HG03045 (cell line): ENCODE measurements around the gene MAMSTR.
"Not testable (repeated sequence)": the region's sequence is repeated elsewhere in the genome, so short reads cannot be mapped to it uniquely, and the experiment has no call there.

Experiments
- ATAC-seq: cut with Tn5 transposase; IDR thresholded peaks from one replicate; pipeline ENCODE4 v1.9.1; 2021; ENCODE audit warnings: mild to moderate bottlenecking, moderate library complexity; ENCODE audit not compliant: unreplicated experiment

Gene MAMSTR

DNA sequence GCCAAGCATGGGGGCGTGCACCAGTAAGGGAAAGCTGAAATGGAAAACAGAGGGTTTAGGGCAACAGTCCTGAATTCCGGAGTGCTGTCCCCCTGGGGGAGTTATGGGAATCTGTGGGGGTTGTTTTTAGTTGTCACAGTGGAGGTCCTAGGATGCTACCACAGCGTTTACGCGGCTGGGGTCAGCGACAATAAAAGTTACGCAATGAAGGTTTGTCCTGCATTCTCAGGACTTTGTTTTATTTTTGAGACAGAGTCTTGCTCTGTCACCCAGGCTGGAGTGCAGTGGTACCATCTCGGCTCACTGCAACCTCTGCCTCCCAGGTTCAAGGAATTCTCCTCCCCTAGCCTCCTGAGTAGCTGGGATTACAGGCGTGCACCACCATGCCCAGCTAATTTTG lies 25.9 kb downstream of the MAMSTR start:
- not testable (repeated sequence) for ATAC-seq

DNA sequence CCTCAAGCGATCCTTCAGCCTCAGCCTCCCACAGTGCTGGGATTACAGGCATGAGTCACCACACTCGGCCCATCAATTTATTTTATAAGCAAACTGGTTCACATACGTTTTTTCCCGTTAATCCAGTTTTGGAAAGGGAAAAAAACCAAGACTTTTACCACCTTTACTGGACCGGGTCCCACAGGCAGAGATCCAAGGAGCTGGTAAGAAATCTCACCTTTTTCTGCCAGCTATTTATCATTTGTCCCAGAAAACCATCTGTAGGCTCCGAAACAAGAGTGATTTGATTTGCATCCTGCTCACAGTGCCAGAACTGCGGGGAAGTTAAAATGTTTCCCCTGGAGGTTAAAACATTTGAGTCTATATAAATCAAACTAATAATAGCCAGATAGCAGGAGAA lies 30.1 kb downstream of the MAMSTR start:
- no peak for ATAC-seq

DNA sequence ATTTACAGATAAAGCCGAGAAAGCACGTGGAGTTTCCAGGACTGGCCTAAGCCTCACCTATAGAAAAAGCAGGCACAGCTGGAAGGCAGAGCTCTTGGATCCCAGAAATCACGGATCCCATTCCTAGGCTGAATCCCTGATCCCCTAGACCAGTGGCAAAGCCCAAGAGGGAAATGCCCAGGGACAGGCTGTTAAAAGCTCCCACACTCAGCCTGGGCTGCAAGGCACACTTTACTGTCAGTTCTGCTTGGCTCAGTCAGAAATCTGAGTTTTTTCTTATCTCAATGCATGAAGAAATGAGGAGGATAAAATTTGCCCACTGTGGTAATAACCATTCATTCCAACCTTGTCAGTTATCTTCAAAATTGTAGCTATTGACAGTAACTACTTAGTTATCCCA lies 31.7 kb downstream of the MAMSTR start:
- ATAC-seq, result no peak

DNA sequence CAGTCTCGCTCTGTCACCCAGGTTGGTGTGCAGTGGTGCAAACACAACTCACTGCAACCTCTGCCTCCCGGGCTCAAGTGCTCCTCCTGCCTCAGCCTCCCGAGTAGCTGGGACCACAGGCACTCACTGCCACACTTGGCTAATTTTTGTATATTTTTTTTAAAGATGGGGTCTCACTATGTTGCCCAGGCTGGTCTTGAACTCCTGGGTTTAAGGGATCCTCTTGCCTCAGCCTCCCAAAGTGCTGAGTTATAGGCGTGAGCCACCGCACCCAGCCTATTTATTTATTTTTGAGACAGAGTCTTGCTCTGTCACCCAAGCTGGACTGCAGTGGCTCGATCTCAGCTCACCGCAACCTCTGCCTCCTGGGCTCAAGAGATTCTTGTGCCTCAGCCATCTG lies 32.9 kb downstream of the MAMSTR start:
- not testable (repeated sequence) for ATAC-seq

DNA sequence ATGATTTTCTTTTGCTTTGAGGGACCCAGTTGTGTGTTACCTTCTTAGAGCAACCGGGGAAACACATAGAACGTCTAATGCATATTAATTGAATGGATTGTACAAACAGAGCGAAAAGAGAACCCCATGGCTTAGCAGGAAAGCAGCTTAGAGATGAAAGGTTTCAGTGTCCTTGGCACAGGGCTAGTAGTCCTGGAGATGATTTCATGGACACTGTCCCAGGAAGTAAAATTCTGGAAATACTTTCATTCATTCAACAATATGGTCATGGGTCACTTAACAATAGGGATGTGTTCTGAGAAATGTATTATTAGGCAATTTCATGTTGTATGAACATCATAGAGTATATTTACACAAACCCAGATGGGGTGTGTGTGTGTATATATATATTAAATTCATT lies 33.4 kb downstream of the MAMSTR start:
- no peak for ATAC-seq

DNA sequence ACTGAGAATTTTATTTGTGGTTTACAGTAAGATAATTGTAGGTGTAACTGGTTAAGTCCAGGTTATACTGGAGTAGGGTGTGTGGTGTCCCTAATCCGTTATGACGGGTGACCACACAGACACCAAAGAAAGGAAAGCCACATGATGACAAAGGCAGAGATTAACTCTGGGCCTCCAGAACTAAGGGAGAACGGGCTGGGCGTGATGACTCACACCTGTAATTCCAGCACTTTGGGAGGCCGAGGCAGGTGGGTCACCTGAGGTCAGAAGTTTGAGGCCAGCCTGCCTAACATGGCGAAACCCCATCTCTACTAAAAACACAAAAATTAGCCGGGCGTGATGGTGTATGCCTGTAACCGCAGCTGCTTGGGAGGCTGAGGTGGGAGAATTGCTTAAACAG lies 33.9 kb downstream of the MAMSTR start:
- no peak for ATAC-seq

DNA sequence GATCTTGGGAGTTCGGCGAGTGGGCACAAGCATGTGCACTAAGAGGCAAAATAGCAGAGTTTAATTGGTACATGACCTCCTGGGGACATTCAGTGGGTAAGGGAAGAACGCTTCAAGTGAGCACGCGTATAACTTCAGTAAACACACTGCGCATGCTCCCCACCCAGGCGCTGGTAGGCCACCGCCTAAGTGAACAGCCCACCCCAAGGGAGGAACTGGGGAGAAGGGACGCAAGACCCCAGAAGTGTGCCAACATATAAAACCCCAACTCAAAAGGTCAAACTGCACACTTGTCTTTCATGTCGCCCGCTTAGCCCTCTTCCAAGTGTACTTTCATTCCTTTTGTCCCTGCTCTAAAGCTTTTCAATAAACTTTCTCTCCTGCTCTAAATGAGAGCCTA lies 36.2 kb downstream of the MAMSTR start:
- ATAC-seq, result no peak

DNA sequence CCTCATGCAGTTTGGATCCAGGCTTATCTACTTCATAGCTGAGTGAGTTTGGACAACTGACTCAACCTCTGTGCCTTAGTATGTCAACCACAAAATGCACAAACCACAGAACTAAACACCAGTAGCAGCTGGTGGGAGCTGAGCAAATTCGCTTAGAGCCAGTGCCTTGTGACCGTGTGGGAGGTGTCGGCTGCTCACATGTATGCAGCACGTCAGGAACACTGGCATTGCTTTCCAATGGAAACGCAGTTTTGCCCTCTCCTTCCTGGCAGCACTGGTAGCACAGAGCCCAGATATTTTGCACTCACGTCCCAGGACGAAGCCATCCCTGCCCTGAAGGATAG lies 38.4 kb downstream of the MAMSTR start:
- no peak for ATAC-seq

DNA sequence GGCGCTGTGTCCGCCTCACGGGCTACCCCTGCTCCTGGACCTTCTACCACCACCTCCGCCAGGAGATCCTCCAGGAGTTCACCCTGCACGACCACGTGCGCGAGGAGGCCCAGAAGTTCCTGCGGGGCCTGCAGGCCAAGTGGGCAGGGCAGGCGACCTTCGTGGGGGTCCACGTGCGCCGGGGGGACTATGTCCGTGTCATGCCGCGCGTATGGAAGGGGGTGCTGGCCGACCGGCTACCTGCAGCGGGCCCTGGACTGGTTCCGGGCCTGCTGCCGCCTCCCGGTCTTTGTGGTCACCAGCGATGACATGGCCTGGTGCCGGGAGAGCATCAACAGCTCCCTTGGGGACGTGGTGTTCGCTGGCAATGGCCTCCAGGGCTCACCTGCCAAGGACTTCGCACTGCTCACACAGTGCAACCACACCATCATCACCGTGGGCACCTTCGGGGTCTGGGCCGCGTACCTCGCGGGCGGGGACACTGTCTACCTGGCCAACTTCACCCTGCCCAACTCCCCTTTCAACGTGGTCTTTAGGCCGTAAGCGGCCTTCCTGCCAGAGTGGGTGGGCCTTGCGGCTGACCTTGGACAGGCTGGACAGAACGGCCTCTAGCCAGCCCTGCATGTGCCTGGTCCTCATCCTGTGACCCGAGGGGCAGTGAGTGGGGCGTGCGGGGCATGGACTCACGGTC lies 38.9 kb downstream of the MAMSTR start:
- no peak for ATAC-seq

DNA sequence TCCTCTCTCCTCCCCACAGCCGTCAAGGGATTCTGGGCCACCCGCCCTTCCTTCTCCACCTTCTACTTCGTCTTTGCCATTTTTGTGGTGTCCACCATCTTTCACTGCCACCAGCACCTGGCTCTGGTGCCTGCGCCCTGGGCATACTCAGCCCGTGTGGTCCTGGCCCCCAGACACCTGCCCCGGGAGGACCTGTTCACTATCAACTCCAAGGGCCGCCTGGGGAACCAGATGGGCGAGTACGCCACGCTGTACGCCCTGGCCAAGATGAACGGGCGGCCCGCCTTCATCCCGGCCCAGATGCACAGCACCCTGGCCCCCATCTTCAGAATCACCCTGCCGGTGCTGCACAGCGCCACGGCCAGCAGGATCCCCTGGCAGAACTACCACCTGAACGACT lies 39.5 kb downstream of the MAMSTR start:
- ATAC-seq, result not testable (repeated sequence)

DNA sequence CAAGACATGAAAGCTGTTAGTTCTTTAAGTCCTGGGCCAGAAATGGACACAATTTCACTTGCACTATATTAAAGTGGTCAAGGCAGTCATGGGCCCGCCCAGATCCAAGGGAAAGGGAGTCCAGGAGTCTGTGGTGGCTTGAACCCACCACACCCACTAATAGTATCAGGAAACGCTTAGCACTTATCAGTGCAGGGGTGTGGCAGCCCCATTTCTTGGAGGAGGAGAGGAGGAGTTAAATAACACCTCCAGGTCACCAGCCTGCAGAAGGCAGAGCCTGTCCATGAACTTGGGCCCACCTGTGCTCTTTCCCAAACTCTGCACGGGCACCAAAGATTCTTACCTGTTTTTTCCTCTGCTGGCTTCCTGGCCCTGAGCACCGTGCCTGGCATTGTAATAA lies 41.3 kb downstream of the MAMSTR start:
- ATAC-seq, result no peak

DNA sequence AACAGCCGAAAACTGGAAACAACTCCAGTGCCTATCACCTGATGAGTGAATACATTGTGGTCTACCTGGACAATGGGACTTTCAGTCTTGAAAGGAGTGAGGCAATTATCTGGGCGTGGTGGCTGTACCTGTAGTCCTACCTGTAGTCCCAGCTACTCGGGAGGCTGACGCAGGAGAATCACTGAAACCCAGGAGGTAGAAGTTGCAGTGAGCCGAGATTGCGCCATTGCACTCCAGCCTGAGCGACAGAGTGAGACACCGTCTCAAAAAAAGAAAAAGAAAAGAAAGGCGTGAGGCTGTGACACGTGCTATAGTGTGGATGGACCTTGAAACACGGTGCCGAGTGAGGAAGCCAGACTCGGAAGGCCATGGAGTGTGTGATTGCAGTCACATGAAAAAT lies 42.6 kb downstream of the MAMSTR start:
- no peak for ATAC-seq

DNA sequence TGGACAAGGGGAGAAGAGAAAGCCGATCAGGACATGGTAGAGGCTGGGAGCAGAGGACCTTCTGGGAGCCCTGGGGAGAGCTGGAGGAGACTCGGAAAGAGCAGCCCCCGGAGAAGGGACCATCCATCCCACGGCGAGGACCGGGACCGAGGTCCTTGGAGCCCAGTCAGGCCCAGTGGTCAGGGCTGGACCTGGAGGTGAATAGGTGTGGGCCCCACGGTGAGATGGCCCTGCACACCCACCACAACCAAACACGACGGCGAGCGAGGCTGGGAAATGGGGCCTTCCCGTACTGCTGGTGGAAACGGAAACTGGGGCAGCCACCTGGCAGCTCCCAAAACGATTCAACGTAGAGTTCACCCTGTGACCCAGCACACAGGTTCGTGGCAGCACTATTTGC lies 43.0 kb downstream of the MAMSTR start:
- ATAC-seq, result no peak

DNA sequence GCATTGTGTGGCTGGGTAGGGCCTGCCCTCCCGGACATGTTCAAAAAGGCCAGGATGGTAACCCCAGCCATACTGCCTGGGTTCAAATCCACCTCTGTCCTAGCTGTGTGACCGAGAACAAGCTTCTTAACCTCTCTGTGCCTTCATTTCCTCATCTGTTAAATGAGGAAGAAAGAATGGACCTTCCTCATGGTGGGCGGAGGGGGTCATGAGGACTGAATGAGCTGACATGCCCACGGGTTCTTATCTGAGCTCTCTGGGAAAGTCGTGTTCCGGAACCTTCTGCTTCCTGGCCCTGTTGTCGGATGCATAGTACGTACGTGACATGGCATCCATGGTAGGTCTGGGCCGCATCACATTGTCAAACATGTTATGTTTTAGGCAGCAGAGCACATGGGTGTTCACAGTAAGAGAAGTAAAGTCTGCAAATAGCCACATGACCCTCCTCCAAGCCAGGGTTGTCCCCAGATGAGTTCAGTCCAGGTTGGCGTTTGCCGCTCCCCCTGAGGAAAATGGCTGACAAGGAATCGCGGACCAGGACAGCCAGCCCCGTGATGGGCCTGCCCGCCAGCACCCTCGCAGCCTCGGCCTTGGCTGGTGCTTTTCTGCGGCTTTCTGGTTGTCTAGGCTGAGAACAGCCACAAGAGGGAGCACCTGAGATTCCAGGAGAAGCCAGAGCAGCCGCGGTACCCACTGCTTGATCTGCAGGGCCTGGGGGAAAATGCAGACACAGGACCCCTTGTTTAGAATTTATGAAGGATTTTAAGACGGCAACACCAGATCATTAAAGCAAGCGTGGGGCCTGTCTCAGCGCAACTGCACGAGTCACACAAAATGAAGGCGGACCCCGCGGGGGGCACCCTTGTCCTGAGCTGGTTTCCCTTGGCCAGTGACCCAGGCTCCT lies 44.4 kb downstream of the MAMSTR start:
- ATAC-seq, result no peak

DNA sequence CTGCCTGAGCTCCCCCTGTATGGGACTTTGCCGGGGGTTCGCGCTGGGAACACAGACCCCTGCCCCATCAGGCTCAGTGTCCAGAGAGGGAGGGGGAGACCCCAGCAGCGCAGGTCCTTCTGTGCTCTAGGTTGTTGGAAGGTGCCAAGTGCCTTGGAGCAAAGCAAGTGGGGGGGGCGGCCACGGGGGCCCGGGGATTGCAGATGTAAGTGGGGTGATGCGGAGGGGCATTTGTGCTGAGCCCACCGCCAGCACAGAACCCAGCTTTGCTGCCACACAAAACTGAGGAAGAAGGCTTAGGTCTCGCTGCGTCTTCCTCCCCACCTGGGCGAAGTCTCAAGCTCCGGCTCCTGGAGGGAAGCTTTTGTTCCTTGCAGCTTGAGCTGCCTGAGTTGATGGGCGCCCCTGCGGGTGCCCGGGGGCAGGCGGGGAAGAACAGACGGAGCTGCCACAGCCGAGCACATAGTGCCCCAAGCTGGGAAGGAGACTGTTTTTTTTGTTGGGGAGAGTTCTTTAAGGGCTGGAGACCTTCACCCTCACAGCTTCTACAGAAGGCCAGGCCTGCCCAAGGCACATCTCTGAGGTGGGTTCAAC lies 45.2 kb downstream of the MAMSTR start:
- ATAC-seq, result no peak

DNA sequence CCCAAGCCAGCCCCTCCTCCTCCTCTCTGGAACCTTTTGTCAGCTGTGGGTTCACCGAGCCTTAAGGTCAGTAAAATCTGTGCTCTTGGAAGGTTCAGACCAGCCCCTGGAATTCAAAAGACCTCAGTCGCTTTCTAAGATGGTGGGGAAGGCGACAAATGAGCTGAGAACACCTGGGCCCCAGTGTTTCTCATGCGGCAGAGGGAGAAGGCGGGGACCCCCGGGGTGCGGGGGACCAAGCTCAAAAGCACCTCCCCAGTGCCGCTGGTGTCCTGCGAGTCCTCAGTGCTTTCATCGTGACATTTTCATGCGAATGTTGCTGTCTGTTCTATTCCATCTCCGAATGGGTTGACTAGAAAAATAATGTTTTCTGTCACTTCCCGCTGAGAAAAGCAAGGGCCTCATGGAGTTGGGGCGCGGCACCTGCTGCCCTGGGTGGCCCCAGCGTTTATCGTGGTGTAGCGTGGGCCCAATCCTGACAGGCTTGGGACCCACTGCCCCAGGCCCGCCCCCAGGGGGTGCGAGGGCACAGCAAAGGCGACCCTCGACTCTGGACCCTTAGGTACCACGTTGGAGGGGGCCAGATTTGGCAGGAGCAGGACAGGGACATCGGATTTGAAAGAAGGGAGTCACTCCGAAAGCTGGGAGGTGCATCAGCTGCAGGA lies 46.0 kb downstream of the MAMSTR start:
- no peak for ATAC-seq

DNA sequence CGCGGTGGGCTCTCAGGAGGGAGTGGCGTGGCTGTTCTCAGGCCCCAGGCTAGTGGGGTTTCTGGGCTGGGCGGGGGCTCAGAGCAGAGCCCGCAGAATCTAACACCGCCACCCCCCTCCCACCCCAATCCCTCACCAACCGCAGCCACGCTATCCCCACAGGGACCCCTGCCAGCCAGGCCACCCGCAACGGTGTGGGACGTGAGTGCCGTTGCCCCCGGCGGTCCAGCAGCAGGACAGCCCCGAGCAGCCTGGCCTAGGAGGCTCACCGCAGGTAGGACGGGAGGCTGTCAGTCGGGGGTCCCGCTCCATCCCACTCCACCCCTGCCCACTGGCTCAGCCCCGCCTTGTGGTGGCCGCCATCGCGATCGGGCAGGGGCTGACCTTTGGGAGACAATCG lies 46.5 kb downstream of the MAMSTR start, which contains the start of gene NTN5:
Gene NTN5, minus strand, starts transcription at position 24 of the 400 bp plus-strand sequence. CDS start 2,031 bp downstream, outside the sequence.
- no peak for ATAC-seq

DNA sequence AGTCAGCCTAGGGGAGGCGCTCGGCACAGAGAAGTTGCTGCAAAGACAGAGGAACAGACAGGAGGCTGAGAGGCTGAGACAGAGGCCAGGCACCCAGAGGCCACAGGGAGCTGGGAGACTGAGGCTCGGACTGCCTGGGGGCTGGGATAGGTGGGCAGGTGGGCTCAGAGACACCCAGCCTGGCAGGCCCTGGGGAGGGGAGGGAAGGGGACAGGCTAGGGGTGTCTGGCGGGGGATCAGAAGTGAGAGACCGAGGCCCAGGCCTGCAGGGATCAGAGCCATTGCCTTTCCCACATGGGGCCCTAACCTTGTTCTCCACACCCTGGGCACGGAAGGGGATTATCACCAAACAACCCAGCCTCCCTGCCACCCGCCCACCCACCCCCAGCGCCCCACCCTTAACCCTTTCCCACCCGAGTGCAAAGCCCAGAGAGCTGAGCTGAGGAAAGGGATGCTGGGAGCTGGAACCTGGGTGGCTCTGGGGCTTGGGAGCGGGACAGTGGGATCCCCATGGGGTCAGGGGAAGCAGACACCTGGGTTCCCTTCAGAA lies 48.0 kb downstream of the MAMSTR start:
- ATAC-seq, result no peak

DNA sequence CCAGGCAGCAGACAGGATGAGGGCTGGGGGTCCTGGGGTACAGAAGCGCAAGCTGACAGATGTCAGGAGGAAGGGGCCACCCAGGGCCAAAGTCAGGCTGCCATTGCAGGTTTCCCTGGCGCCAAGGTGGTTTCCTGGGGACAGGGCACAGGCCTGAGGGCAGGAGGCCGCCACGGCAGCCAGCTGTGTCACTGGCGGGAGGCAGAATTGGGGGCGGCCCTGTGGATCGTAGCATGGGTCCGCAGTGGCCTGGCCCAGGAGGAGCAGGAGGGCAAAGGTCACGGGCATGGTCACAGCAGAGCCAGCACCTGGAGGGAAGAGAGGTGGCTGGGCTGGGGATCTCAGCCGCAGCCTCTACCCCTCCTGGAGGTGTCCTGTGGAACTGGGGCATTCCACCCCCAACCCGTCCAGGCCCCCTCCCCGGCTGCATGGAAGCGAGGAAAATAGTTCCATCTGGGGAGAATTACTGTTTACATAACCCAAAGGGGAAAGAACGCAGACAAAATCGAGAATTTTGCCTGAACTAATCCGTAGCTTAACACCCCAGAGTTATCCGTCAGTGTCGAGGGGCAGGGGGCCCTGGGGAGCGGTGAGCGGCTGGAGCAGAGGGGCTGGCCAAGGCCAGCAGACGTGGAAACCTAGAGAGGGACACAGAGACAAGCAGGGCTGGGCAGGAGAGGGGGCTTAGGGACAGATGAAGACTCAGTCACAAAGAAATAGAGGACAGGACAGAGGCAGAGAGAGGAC lies 48.7 kb downstream of the MAMSTR start:
- no peak for ATAC-seq

DNA sequence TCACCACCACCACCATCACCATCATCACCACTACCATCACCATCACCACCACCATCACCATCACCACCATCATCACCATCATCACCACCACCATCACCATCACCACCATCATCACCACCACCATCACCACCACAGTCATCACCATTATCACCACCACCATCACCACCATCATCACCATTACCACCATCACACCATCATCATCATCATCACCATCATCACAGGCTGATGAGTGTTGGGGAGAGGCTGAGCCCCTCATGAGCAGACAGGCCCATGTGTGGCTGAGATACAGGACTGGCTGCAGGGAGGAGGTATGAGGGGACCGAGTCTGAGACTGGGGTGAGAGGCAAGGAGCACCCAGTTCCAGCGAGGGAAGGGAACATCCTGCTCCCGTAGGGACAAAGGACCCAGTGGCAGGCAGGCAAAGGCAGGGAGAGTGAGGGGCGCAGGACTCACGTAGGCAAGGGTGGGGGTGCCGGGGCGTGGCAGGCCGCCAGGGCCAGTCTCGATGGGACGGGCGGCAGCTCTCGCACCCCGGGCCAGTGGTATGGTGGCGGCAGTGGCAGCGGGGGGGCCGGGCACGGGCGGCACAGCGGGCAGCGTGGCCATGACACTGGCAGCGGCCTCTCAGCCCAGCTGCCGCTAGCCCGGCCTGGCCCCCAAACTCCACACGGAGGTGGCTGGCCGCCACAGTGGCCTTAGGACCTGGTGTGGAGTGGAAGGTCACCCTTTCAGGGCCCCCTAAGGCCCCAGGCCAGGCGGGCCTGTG lies 49.4 kb downstream of the MAMSTR start:
- no peak for ATAC-seq
